Measurements from ENCODE around the gene SLC29A3. TPM values are rescaled to one million over a fixed set of nuclear protein-coding genes. Genes with fewer than 3 reads are reported as not detected.

The SLC29A3 gene
- total and polyA plus RNA-seq, 10 of the 15 experiments (the other 5 are each of a cell fraction or from before 2014, with no cell fraction given) = 1.5 to 4.0 (median 2.7) TPM

GRCh38 chr10:71306979-71307378 is 12.1 kb upstream of the SLC29A3 start:
- Histone ChIP-seq H3K79me2 (ENCODE audit: control insufficient read depth, insufficient read depth, low read length) (no peaks in the 10 kb centered on the region), H2AFZ (ENCODE audit: control insufficient read depth, low read depth, low read length) (no peak overlapping the region), H3K9ac (ENCODE audit: control insufficient read depth, insufficient read depth, low read length) (no peak overlapping the region), H3K36me3 (ENCODE audit: control insufficient read depth in 2 of 2, insufficient read depth in 2 of 2, low read length in 1 of 2) (no peaks in the 10 kb centered on the region), H3K27ac (ENCODE audit: control insufficient read depth, insufficient read depth) (no peak overlapping the region), H4K20me1 (ENCODE audit: control insufficient read depth, insufficient read depth) (no peaks in the 10 kb centered on the region), H3K4me3 (no peak overlapping the region), H3K4me2 (ENCODE audit: control insufficient read depth, insufficient read depth) (no peak overlapping the region), H3K27me3 (replicated peaks in 1 of 2; ENCODE audit: control insufficient read depth in 2 of 2, insufficient read depth in 2 of 2, low read length in 1 of 2) (0 out of 4 replicates have a peak, but pooled peaks cover 0 to 3% of the 10 kb centered on the region in 2 experiments), H3K4me1 (ENCODE audit: control insufficient read depth, insufficient read depth, low read length) (peaks cover 9% of the 10 kb centered on the region; the same call in 1 of the 2 replicates), H3K9me3 (replicated peaks; ENCODE audit: control insufficient read depth, insufficient read depth, low read length) (no peaks in the 10 kb centered on the region)
- ChIA-PET CTCF (interaction anchor here (0.6 to 1.3 kb wide), 4 partner anchors 8 to 401 kb away, joined by 3 to 8 read pairs (median 4); no protein-coding TSS in a partner anchor), SMC1A (ENCODE audit: uncharacterized antibody, unreplicated experiment) (no interaction called here), RAD21 (ENCODE audit: unreplicated experiment) (no interaction called here), POLR2A (no interaction called here)
- no peak for ATAC-seq
- BruUV-seq (replicated peaks) = no TSS peak
- DNase-seq (ENCODE audit: low read depth, low spot score) = no peak
- intact Hi-C loops (cut with micrococcal nuclease; ENCODE audit: unreplicated experiment) (no loop called here), in situ Hi-C loops (cut with MboI) (no loop called here)
- no peak for TF ChIP-seq TARDBP (IDR thresholded peaks at IDR 0.05; ENCODE audit: borderline replicate concordance)
- TF ChIP-seq ZNF217 (IDR thresholded peaks at IDR 0.05) = no peak
- TF ChIP-seq CBFB (IDR thresholded peaks at IDR 0.05; ENCODE audit: low read depth) = no peak
- TF ChIP-seq ATF3 (IDR thresholded peaks at IDR 0.05; ENCODE audit: borderline replicate concordance, extremely low read depth, low read depth, low read length) = no peak
- TF ChIP-seq ZNF622 (IDR thresholded peaks at IDR 0.05) = no peak
- no peak for TF ChIP-seq TAF1 (IDR thresholded peaks at IDR 0.05; ENCODE audit: borderline replicate concordance, low read depth, low read length)
- no peak for TF ChIP-seq ZNF384 (IDR thresholded peaks at IDR 0.05; ENCODE audit: borderline replicate concordance, low read depth, low read length)
- no peak for TF ChIP-seq NFIC (IDR thresholded peaks at IDR 0.05; ENCODE audit: low read depth, low read length)
- no peak for TF ChIP-seq NR2C1 (IDR thresholded peaks at IDR 0.05)
- TF ChIP-seq BCL11A (IDR thresholded peaks at IDR 0.05; ENCODE audit: low read depth, low read length) = no peak
- no peak for TF ChIP-seq IRF4 (IDR thresholded peaks at IDR 0.05; ENCODE audit: low read depth, low read length)
- no peak for TF ChIP-seq KAT2A (conservative IDR thresholded peaks at IDR 0.05; ENCODE audit: control insufficient read depth, low read depth, low read length)
- no peak for TF ChIP-seq SMC3 (IDR thresholded peaks at IDR 0.05; ENCODE audit: borderline replicate concordance, low read length)
- FAIRE-seq = no peak
- 60% methylated on average over 3 of the region's 3 CpGs for WGBS (ENCODE audit: insufficient coverage, insufficient replicate concordance, low lambda C conversion rate, missing lambda C conversion rate)

Data from GM12878 (cell line).